Left ventricle myocardium inferior (tissue), 1 donor: ENCODE measurements around the gene PODXL. TPM values are rescaled to one million over a fixed set of nuclear protein-coding genes. Genes with fewer than 3 reads are reported as not detected.
"Not testable (repeated sequence)": the region's sequence is repeated elsewhere in the genome, so short reads cannot be mapped to it uniquely, and the experiment has no call there.

Experiments
- DNase-seq: peaks from one replicate; pipeline ENCODE4 v3.0.0-alpha.2; 2020
- H3K27ac ChIP-seq: fragments of 200-600 bp; replicated peaks from 2 replicates; pipeline ENCODE4 v1.8.0; 2021
- H3K27me3 ChIP-seq: fragments of 200-600 bp; 2 replicates; pipeline ENCODE4 v1.8.0; 2021; ENCODE audit warnings: low read depth
- H3K36me3 ChIP-seq: fragments of 200-600 bp; 2 replicates; pipeline ENCODE4 v1.8.0; 2021
- H3K4me1 ChIP-seq: fragments of 200-600 bp; 2 replicates; pipeline ENCODE4 v1.8.0; 2021
- H3K4me3 ChIP-seq: fragments of 200-600 bp; 2 replicates; pipeline ENCODE4 v1.8.0; 2021; ENCODE audit warnings: mild to moderate bottlenecking, moderate library complexity
- H3K9me3 ChIP-seq: fragments of 200-600 bp; replicated peaks from 2 replicates; pipeline ENCODE4 v1.8.0; 2021
- intact Hi-C: fragments of 100-400 bp; cut with micrococcal nuclease; formaldehyde crosslinking; loops from one replicate; pipeline ENCODE4 v1.11.0; 2022
- total RNA-seq: library from RNA; stranded (reverse); fragmentation: NEBNext Ultra II Directional; extraction: Animal tissue kit (Norgen Biotek cat#: 25700); gene quantifications from one replicate; pipeline ENCODE4 v1.2.1, GENCODE V29; 2021
- TF ChIP-seq, protein P1 (sequence below): fragments of 200-600 bp; IDR thresholded peaks from 2 replicates; pipeline ENCODE4 v1.8.0; 2021; ENCODE audit warnings: antibody characterized with exemption, mild to moderate bottlenecking, borderline replicate concordance
- donor health status: DM: no; HTN: yes; CAD: no; lungs with severe emphysema.

PODXL gene
- total RNA-seq, 1 donor from 2014 or later: 67.4 TPM

DNA sequence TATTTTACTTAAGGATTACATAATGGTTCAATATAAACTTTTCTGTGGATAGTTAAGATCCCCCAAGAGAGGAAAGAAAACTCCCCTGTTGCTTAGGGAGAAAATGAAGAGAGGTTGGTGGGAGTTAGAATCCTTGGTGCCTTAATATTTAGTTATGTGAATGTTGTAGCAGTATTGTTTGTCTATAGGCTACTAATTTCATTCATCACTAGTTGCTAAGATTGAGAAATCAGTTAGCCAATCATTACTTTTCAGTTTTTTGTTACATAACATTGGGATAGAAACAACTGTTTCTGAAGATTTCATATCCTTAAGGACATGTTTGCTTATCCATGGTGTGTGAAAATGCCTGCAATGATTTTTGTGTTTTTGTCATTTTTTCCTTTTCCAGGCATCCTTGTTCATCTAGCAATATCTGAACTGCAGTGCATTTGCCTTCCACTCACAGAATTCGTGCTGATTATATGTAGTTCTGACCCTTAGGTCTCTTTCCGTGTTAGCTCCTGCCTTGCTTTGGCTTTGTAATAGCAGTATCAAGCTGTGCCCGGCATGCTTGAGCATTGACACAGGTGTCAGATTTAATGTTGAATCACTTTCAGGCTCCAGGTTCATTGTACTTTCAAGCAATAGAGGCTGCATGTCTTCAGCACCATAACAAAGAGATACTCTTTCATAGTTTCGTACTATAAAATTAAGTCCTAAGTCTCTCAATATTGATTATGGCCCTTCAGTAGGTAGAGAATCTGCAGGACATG lies 85.0 kb downstream of the PODXL start:
- H3K9me3 ChIP-seq: no peaks in the 10 kb centered on the region
- H3K36me3 ChIP-seq: peaks cover 72% of the 10 kb centered on the region
- peak overlapping the region; percentile 63 for H3K27ac ChIP-seq
- intact Hi-C loops: no loop called here
- H3K4me1 ChIP-seq: peaks cover 28% of the 10 kb centered on the region
- TF ChIP-seq, protein P1, sequence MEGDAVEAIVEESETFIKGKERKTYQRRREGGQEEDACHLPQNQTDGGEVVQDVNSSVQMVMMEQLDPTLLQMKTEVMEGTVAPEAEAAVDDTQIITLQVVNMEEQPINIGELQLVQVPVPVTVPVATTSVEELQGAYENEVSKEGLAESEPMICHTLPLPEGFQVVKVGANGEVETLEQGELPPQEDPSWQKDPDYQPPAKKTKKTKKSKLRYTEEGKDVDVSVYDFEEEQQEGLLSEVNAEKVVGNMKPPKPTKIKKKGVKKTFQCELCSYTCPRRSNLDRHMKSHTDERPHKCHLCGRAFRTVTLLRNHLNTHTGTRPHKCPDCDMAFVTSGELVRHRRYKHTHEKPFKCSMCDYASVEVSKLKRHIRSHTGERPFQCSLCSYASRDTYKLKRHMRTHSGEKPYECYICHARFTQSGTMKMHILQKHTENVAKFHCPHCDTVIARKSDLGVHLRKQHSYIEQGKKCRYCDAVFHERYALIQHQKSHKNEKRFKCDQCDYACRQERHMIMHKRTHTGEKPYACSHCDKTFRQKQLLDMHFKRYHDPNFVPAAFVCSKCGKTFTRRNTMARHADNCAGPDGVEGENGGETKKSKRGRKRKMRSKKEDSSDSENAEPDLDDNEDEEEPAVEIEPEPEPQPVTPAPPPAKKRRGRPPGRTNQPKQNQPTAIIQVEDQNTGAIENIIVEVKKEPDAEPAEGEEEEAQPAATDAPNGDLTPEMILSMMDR: no peak
- H3K4me3 ChIP-seq: no peak overlapping the region
- H3K27me3 ChIP-seq: no peaks in the 10 kb centered on the region
- no peak for DNase-seq

DNA sequence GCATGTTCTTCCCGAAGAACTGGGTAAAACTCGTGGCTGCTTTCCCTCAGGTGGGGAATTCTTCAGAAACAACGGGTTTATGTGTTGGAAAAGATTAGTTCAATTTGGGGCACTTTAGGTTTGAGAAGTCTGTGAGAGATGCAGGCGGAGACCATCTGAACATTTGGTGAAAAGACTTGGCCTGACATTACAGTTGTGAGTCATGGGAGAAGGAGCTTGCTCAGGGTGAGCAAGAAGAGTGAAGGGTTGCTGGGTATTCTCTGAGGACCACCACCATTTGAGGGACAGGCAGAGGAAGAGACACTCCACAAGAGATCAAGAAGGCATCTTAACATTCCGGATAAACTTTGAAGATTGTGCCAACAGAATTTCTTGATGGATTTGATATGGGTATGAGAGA lies 88.6 kb downstream of the PODXL start:
- Histone ChIP-seq H3K36me3 (peaks cover 85% of the 10 kb centered on the region), H3K27ac (peak overlapping the region; percentile 32)
- TF ChIP-seq, protein P1: no peak

DNA sequence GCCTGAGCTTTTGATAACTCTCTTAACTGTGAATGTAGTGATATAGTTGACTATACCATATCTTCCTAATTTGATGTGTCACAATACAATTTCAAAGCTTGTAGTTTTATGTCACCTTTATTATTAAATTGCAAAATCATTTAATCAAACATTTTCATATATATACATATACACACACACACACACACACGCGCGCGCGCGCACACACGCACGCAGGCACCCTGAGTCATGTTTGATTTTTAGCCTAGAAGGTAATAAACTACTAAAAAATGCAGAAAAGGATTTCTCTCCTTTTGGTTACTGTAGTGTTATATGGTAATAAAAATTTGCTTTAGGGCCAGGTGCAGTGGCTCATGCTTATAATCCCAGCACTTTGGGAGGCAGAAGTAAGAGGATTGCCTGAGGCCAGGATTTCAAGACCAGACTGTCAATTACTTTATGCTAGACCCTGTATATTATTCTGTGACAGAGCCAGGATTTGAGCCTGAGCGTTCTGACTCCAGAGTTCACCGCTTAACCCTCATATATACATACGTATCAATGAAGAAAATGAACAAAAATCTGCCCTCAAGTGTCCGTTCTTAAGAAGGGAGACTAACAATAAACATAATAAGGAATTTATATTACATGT lies 89.6 kb downstream of the PODXL start:
- H3K27me3 ChIP-seq: no peaks in the 10 kb centered on the region
- TF ChIP-seq, protein P1: no peak
- no peak for DNase-seq
- H3K27ac ChIP-seq: peak overlapping the region; percentile 32
- no peaks in the 10 kb centered on the region for H3K9me3 ChIP-seq
- intact Hi-C loops: no loop called here
- peaks cover 28% of the 10 kb centered on the region for H3K4me1 ChIP-seq
- H3K36me3 ChIP-seq: peaks cover 85% of the 10 kb centered on the region
- no peak overlapping the region for H3K4me3 ChIP-seq

More for the DNA sequence above, 88.6 kb downstream of the PODXL start:
- peaks cover 28% of the 10 kb centered on the region for H3K4me1 ChIP-seq
- H3K4me3 ChIP-seq: no peak overlapping the region
- intact Hi-C loops: no loop called here
- H3K27me3 ChIP-seq: no peaks in the 10 kb centered on the region
- DNase-seq: no peak
- H3K9me3 ChIP-seq: no peaks in the 10 kb centered on the region

DNA sequence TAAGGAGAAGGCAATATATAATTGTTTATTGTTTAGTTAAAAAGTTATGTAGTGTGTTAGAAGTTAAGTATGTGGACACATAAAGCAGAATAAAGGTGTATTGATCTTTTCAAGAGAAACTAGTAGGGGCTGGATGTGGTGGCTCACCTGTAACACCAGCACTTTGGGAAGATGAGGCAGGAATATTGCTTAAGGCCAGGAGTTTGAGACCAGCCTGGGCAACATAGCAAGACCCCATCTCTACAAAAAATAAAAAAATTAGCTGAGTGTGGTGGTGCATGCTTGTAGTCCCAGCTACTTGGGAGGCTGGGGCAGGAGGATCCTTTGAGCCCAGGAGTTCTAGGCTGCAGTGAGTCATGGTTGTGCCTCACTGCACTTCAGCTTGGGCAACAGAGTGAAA lies 93.7 kb downstream of the PODXL start:
- DNase-seq, intact Hi-C loops, H3K4me3 ChIP-seq, H3K27ac ChIP-seq, H3K27me3 ChIP-seq, H3K4me1 ChIP-seq, H3K9me3 ChIP-seq: not testable (repeated sequence)
- H3K36me3 ChIP-seq: peaks cover 52% of the 10 kb centered on the region

DNA sequence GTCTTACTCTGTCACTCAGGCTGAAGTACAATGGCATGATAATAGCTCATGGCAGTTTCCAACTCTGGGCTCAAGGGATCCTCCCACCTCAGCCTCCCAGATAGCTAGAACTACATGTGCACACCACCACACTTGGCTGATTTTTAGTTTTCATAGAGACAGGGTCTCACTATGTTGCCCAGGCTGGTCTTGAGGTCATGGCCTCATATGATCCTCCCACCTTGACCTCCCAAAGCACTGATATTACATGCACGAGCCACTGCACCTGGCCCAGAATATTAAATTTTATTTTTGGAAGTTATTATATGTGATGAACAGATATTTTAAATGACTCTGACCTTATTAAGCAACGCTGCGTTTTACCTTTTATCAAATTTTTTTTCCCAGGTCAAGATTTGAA lies 94.4 kb downstream of the PODXL start:
- H3K4me3 ChIP-seq: no peak overlapping the region
- H3K4me1 ChIP-seq: no peaks in the 10 kb centered on the region
- H3K9me3 ChIP-seq: no peaks in the 10 kb centered on the region
- no peaks in the 10 kb centered on the region for H3K27me3 ChIP-seq
- intact Hi-C loops: no loop called here
- peaks cover 47% of the 10 kb centered on the region for H3K36me3 ChIP-seq
- DNase-seq: no peak
- TF ChIP-seq, protein P1: no peak
- no peak overlapping the region for H3K27ac ChIP-seq

DNA sequence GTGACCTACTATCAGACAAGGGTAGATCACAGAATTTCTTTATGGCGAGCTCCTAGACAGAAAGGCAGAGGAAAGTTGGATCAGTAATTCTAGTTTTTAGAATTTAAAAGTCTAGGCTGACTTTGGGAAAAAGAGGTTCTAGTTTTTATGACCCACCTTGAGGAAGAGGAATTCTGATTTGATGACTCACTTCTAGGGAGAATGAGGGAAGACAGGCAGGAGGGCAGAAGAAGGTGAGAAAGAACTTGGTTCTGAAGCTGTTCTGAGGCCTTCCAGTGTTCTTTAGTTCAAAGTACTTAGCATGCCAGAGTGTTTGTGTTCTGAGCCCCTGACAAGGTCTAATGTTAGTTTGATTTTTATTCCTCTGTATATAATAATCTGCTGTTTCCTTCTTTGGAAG lies 97.2 kb downstream of the PODXL start:
- intact Hi-C loops: no loop called here
- Histone ChIP-seq H3K4me3 (no peak overlapping the region), H3K36me3 (peaks cover 20% of the 10 kb centered on the region), H3K9me3 (no peaks in the 10 kb centered on the region), H3K4me1 (no peaks in the 10 kb centered on the region), H3K27me3 (no peaks in the 10 kb centered on the region), H3K27ac (no peak overlapping the region)
- no peak for DNase-seq
- TF ChIP-seq, protein P1: no peak
